MCF 10A (cell line): ENCODE results near the gene MYCBP. TPM values are rescaled to one million over a fixed set of nuclear protein-coding genes. Genes with fewer than 3 reads are reported as not detected.

Source experiments
- Bru-seq: library from RNA; stranded (reverse); fragments of 400-500 nt; gene quantifications from one replicate; lab custom pipeline; 2021; lab: Mats Ljungman, UMichigan
- BruChase-seq, 2 experiments: library from RNA; stranded (reverse); fragments of 400-500 nt; gene quantifications; one replicate each; lab custom pipeline; 2021; lab: Mats Ljungman, UMichigan
- BruUV-seq: library from RNA; stranded (reverse); fragments of 400-500 nt; replicated peaks from 2 replicates; lab custom pipeline; 2021; lab: Mats Ljungman, UMichigan
- CTCF ChIA-PET: fragments of 300-600 bp; sonication (Branson Sonifier 250); formaldehyde crosslinking; extraction: SDS; loops from one replicate; lab custom pipeline; 2021; ENCODE audit warnings: antibody characterized with exemption, inconsistent platforms; lab: Yijun Ruan, JAX
- POLR2A ChIA-PET: fragments of 300-600, 350-650 bp; sonication (Branson Sonifier 250); formaldehyde crosslinking; extraction: SDS; loops from one replicate; lab custom pipeline; 2020; ENCODE audit warnings: antibody characterized with exemption, inconsistent platforms; lab: Yijun Ruan, JAX
- DNase-seq: peaks from one replicate; pipeline ENCODE4 v3.0.0-alpha.2; 2018; ENCODE audit not compliant: unreplicated experiment
- H3K27ac Mint-ChIP-seq: one replicate; pipeline ENCODE4 v1.8.0; 2022; ENCODE audit warnings: mild to moderate bottlenecking, low read depth, mixed read lengths; ENCODE audit not compliant: unreplicated experiment
- H3K27me3 Mint-ChIP-seq: one replicate; pipeline ENCODE4 v1.8.0; 2022; ENCODE audit warnings: mixed read lengths; ENCODE audit not compliant: insufficient read depth, unreplicated experiment
- H3K36me3 Mint-ChIP-seq: one replicate; pipeline ENCODE4 v1.8.0; 2022; ENCODE audit warnings: mild to moderate bottlenecking, moderate library complexity, mixed read lengths; ENCODE audit not compliant: insufficient read depth, unreplicated experiment
- H3K4me1 Mint-ChIP-seq: one replicate; pipeline ENCODE4 v1.8.0; 2022; ENCODE audit warnings: mixed read lengths; ENCODE audit not compliant: insufficient read depth, unreplicated experiment
- H3K4me3 Mint-ChIP-seq: one replicate; pipeline ENCODE4 v1.8.0; 2022; ENCODE audit warnings: mild to moderate bottlenecking, moderate library complexity, mixed read lengths; ENCODE audit not compliant: unreplicated experiment
- H3K9me3 Mint-ChIP-seq: one replicate; pipeline ENCODE4 v1.8.0; 2022; ENCODE audit warnings: mixed read lengths; ENCODE audit not compliant: unreplicated experiment
- intact Hi-C: fragments of 100-400 bp; cut with micrococcal nuclease; formaldehyde crosslinking; loops from 2 replicates; pipeline ENCODE4 v1.14.1; 2022
- long read RNA-seq: library from polyadenylated mRNA; stranded (forward); transcript quantifications from one replicate; pipeline ENCODE4 v2.0.0, GENCODE V29; 2022
- total RNA-seq: library from RNA; stranded (reverse); gene quantifications from 2 replicates; pipeline ENCODE4 v1.2.3, GENCODE V29; 2022
- TF ChIP-seq, protein P1 (sequence below): fragments of 200-600 bp; IDR thresholded peaks from one replicate; pipeline ENCODE4 v1.8.0; 2022; ENCODE audit warnings: antibody characterized with exemption, mild to moderate bottlenecking; ENCODE audit not compliant: unreplicated experiment

The MYCBP gene, protein sequence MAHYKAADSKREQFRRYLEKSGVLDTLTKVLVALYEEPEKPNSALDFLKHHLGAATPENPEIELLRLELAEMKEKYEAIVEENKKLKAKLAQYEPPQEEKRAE
- 16.1 and 18.9 TPM in 2 replicates for total RNA-seq
- Bru-seq, nascent RNA = percentile 51 among the genes with signal in this experiment
- percentile 91 among the genes with signal in this experiment for BruChase-seq, experiment 1, labeled RNA remaining after a 6-hour chase
- percentile 74 among the genes with signal in this experiment for BruChase-seq, experiment 2, labeled RNA remaining after a 2-hour chase
- long read RNA-seq, transcript MYCBP-201 (5 exons, 2,818 nt) = major isoform, 37 of 42 reads
- long read RNA-seq, partial matches to known transcripts = 0 of 42 reads
- long read RNA-seq, other reads (novel, unspliced or antisense) = 1 of 42 reads

DNA sequence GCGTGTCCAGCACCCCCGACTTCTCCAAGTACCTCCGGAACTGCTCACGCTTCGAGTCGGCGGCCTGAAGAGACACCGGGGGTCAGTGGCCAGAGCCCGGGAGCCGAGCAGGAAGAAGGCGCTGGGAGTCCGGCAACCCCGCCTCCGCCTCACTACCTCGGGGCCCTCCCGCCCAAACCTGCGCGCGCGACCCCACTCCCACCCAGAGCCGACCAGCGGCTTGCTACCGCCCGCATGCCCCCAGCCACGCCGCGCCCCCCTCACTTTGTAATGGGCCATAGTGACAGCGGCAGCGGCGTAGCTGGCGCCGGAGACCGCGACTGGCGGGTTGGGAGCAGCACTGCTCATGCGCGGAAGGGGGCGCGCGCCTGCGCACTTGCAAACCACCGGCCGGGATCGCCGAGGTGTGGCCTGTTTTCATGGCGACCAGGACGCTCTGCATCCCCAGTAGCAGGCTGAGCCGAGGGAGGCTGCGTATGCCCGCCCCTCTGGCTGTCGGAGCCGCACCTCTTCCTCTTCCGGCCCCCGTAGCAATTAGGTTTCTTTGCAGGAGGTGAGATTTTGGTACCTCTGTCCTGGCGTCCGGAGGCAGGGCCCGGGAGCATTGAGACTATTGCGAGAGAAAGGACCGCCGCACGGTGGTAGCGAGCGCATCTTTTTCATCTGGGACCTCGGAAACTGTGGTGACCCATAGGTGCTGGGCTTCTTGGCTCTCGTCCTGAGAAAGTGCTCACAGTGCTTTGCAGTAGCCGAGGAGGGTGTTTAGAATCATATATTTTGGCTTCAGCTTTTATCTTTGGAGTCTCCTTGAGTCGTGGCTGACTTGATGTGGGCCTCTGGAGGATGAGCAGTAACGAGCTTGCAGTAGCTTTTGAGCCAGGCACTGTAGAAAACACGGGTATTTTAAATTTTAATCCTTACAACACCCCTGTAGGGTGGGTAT, at the start of gene MYCBP:
MYCBP (minus strand) TSS at position 322 of the 943 bp plus-strand sequence; CDS start at position 279, 43 bp downstream.
- Mint-ChIP-seq H3K36me3 (peaks cover 12% of the 10 kb centered on the region), H3K4me1 (peaks cover 19% of the 10 kb centered on the region), H3K4me3 (peak within 1 kb of the TSS; percentile 83), H3K9me3 (no peaks in the 10 kb centered on the region), H3K27ac (peak within 1 kb of the TSS; percentile 17), H3K27me3 (no peaks in the 10 kb centered on the region)
- TF ChIP-seq, protein P1, sequence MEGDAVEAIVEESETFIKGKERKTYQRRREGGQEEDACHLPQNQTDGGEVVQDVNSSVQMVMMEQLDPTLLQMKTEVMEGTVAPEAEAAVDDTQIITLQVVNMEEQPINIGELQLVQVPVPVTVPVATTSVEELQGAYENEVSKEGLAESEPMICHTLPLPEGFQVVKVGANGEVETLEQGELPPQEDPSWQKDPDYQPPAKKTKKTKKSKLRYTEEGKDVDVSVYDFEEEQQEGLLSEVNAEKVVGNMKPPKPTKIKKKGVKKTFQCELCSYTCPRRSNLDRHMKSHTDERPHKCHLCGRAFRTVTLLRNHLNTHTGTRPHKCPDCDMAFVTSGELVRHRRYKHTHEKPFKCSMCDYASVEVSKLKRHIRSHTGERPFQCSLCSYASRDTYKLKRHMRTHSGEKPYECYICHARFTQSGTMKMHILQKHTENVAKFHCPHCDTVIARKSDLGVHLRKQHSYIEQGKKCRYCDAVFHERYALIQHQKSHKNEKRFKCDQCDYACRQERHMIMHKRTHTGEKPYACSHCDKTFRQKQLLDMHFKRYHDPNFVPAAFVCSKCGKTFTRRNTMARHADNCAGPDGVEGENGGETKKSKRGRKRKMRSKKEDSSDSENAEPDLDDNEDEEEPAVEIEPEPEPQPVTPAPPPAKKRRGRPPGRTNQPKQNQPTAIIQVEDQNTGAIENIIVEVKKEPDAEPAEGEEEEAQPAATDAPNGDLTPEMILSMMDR = no peak
- DNase-seq = peak; percentile 96
- intact Hi-C loops = loop anchor here (1.0 to 2.0 kb wide), 5 partner anchors 14 to 219 kb away; partner anchors contain the start of genes NDUFS5, RHBDL2 and RRAGC
- BruUV-seq = TSS peak; percentile 39
- ChIA-PET CTCF (interaction anchor here (0.5 to 1.0 kb wide), 3 partner anchors 13 to 78 kb away, joined by 3 read pairs; no protein-coding TSS in a partner anchor), POLR2A (interaction anchor here (0.6 to 5.0 kb wide), 18 partner anchors 8 to 1359 kb away, joined by 3 to 76 read pairs (median 4); partner anchors contain the start of genes AKIRIN1, C1orf122, GJA9 and MEAF6)

DNA sequence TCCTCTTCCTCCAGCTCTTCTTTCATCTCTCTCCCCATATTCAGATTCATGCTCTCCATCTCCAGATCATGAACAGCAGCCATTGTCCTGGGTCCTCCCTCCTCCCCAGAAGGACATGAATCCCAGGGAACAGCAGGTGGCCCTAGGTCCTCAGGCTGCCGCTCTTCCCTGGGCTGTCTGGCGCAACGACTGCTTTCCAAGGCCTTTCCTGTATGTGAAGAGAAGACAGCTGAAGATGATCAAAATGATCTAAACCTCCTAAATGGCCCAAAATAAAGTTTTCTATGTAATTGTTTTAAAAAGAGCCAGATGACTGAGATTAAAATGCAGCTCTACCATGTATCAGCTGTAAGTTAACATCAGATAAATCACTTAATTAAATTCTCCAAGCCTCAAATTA, 46.0 kb upstream of the MYCBP start:
- Mint-ChIP-seq H3K4me1 (no peaks in the 10 kb centered on the region), H3K27me3 (no peaks in the 10 kb centered on the region), H3K36me3 (no peaks in the 10 kb centered on the region), H3K27ac (no peak overlapping the region), H3K9me3 (no peaks in the 10 kb centered on the region), H3K4me3 (no peak overlapping the region)
- TF ChIP-seq, protein P1 = no peak
- intact Hi-C loops = no loop called here
- CTCF ChIA-PET = no interaction called here
- BruUV-seq = no TSS peak
- DNase-seq = no peak
- POLR2A ChIA-PET = interaction anchor here (1.4 kb wide), 1 partner anchor 46 kb away, joined by 4 read pairs; the partner anchor contains the start of gene MYCBP

DNA sequence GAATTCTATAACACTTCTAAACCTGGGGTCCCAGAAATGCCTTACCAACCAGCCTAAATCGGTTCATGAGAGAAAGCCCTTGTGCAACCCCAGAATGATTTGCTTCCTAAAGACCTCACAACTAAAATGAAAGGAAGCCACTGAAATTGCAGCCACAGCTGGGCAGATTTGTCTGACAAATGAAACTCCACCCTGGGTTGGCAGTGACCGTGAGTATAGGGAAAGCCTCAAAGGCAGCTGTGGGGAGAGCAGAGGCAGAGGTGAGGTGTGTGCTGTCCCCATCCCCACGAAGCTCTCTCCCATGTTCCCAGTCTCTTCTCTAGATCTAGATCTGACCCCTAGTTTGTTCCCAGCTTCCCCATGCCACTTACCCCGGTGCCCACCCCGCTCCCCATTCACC, 45.4 kb upstream of the MYCBP start:
- no TSS peak for BruUV-seq
- no peak overlapping the region for H3K27ac Mint-ChIP-seq
- no peaks in the 10 kb centered on the region for H3K27me3 Mint-ChIP-seq
- TF ChIP-seq, protein P1 = no peak
- ChIA-PET CTCF (no interaction called here), POLR2A (interaction anchor here (1.4 kb wide), 1 partner anchor 45 kb away, joined by 4 read pairs; the partner anchor contains the start of gene MYCBP)
- no peak overlapping the region for H3K4me3 Mint-ChIP-seq
- intact Hi-C loops = no loop called here
- H3K4me1 Mint-ChIP-seq = no peaks in the 10 kb centered on the region
- H3K9me3 Mint-ChIP-seq = no peaks in the 10 kb centered on the region
- no peaks in the 10 kb centered on the region for H3K36me3 Mint-ChIP-seq
- no peak for DNase-seq
